Bronchial epithelial cell (primary cell): Measurements from ENCODE around the gene EPB41L4B. TPM values are rescaled to one million over a fixed set of nuclear protein-coding genes. Genes with fewer than 3 reads are reported as not detected.

Experiments
- DNase-seq: peaks from one replicate; pipeline ENCODE4 v3.0.0-alpha.2; 2010; ENCODE audit warnings: low read depth
- FAIRE-seq: peaks from 2 replicates; lab custom pipeline; 2011; peaks lifted over from hg19 to GRCh38; lab: Jason Lieb, UNC
- H3K27me3 ChIP-seq: 2 replicates; pipeline ENCODE4 v1.5.1; 2011; ENCODE audit warnings: low read length; ENCODE audit not compliant: control insufficient read depth, insufficient read depth
- H3K36me3 ChIP-seq: 2 replicates; pipeline ENCODE4 v1.5.1; 2011; ENCODE audit warnings: low read length; ENCODE audit not compliant: control insufficient read depth, insufficient read depth
- H3K4me3 ChIP-seq: 2 replicates; pipeline ENCODE4 v1.5.1; 2011; ENCODE audit warnings: mild to moderate bottlenecking, low read depth, low read length, control low read depth
- CTCF ChIP-seq: IDR thresholded peaks from 2 replicates; pipeline ENCODE4 v1.5.1; 2011; ENCODE audit warnings: mild to moderate bottlenecking, moderate library complexity, low read length, control low read depth, inconsistent platforms; ENCODE audit not compliant: insufficient read depth, severe bottlenecking
- total RNA-seq: library from RNA; depleted of rRNA; stranded (reverse); fragments of >200 nt; gene quantifications from 2 replicates; pipeline ENCODE4 v1.2.1, GENCODE V29; 2014

EPB41L4B gene
- total RNA-seq, 1 donor from 2014 or later = 30.3 TPM

- no peak for DNase-seq
- H3K4me3 ChIP-seq = no peak overlapping the region
- no peak for FAIRE-seq
- TF ChIP-seq CTCF = no peak
- no peaks in the 10 kb centered on the region for H3K27me3 ChIP-seq
- no peaks in the 10 kb centered on the region for H3K36me3 ChIP-seq
Measured at GRCh38 chr9:109203761-109204360, 117.0 kb downstream of the EPB41L4B start.

- DNase-seq (no peak), FAIRE-seq (no peak)
- Histone ChIP-seq H3K4me3 (no peak overlapping the region), H3K36me3 (no peaks in the 10 kb centered on the region), H3K27me3 (no peaks in the 10 kb centered on the region)
- TF ChIP-seq CTCF = no peak
Measured at GRCh38 chr9:109199676-109200075, 121.2 kb downstream of the EPB41L4B start.

- no peak for FAIRE-seq
- Histone ChIP-seq H3K36me3 (no peaks in the 10 kb centered on the region), H3K4me3 (no peak overlapping the region), H3K27me3 (no peaks in the 10 kb centered on the region)
- TF ChIP-seq CTCF = peak; percentile 19
- DNase-seq = no peak
Measured at GRCh38 chr9:109198736-109199382, 122.0 kb downstream of the EPB41L4B start.

- no peak for DNase-seq
- FAIRE-seq = no peak
- H3K4me3 ChIP-seq = no peak overlapping the region
- H3K27me3 ChIP-seq = no peaks in the 10 kb centered on the region
- no peaks in the 10 kb centered on the region for H3K36me3 ChIP-seq
- no peak for TF ChIP-seq CTCF
Measured at GRCh38 chr9:109193974-109194556, 126.8 kb downstream of the EPB41L4B start.

- FAIRE-seq (no peak), DNase-seq (peak; percentile 43)
- TF ChIP-seq CTCF = peak; percentile 72
- H3K4me3 ChIP-seq = no peak overlapping the region
- H3K27me3 ChIP-seq = no peaks in the 10 kb centered on the region
- H3K36me3 ChIP-seq = no peaks in the 10 kb centered on the region
Measured at GRCh38 chr9:109192732-109193361, 128.0 kb downstream of the EPB41L4B start.
